Tibial nerve (tissue), 3 donors: ENCODE results near the gene ZNF267.
"Not testable (repeated sequence)": the region's sequence is repeated elsewhere in the genome, so short reads cannot be mapped to it uniquely, and the experiment has no call there.

ENCODE experiments used
- POLR2A ChIP-seq, 2 donors: fragments of 450-650 bp; IDR thresholded peaks; one replicate each; pipeline ENCODE4 v1.6.1; 2017; ENCODE audit warnings: antibody characterized with exemption in 2 of 2, mild to moderate bottlenecking in 2 of 2, moderate library complexity in 2 of 2
- TF ChIP-seq, protein P1 (sequence below), 5 experiments: fragments of 200-600 bp in 3 of 5; fragments of 450-650 bp in 2 of 5; sonication (generic) in 3 of 5; IDR thresholded peaks; one replicate each; pipeline ENCODE4 v1.5.1; 2016 to 2019; ENCODE audit warnings: antibody characterized with exemption in 5 of 5, mild to moderate bottlenecking in 3 of 5, moderate library complexity in 2 of 5

GRCh38 chr16:31904571-31904970 lies 31.0 kb downstream of the ZNF267 start:
- not testable (repeated sequence) for TF ChIP-seq POLR2A (IDR thresholded peaks at IDR 0.05)
- TF ChIP-seq, protein P1, sequence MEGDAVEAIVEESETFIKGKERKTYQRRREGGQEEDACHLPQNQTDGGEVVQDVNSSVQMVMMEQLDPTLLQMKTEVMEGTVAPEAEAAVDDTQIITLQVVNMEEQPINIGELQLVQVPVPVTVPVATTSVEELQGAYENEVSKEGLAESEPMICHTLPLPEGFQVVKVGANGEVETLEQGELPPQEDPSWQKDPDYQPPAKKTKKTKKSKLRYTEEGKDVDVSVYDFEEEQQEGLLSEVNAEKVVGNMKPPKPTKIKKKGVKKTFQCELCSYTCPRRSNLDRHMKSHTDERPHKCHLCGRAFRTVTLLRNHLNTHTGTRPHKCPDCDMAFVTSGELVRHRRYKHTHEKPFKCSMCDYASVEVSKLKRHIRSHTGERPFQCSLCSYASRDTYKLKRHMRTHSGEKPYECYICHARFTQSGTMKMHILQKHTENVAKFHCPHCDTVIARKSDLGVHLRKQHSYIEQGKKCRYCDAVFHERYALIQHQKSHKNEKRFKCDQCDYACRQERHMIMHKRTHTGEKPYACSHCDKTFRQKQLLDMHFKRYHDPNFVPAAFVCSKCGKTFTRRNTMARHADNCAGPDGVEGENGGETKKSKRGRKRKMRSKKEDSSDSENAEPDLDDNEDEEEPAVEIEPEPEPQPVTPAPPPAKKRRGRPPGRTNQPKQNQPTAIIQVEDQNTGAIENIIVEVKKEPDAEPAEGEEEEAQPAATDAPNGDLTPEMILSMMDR (IDR thresholded peaks at IDR 0.05), result not testable (repeated sequence)
